Measurements from ENCODE around the gene NOX3.
"Not testable (repeated sequence)": the region's sequence is repeated elsewhere in the genome, so short reads cannot be mapped to it uniquely, and the experiment has no call there.

Gene NOX3

GRCh38 chr6:155454008-155454407 lies 1.6 kb downstream of the NOX3 start:
- Histone ChIP-seq H3K27me3 (ENCODE audit: insufficient read depth, poor library complexity, severe bottlenecking) (no peaks in the 10 kb centered on the region), H3K9me3 (ENCODE audit: severe bottlenecking) (no peaks in the 10 kb centered on the region), H3K4me3 (ENCODE audit: severe bottlenecking) (no peak overlapping the region), H3K4me1 (ENCODE audit: insufficient read depth, poor library complexity, severe bottlenecking) (no peaks in the 10 kb centered on the region), H3K36me3 (ENCODE audit: low read depth) (no peaks in the 10 kb centered on the region), H3K27ac (ENCODE audit: poor library complexity, severe bottlenecking) (no peak overlapping the region)
- no peak for DNase-seq (ENCODE audit: low spot score)
- no peak for TF ChIP-seq CTCF (IDR thresholded peaks at IDR 0.05; ENCODE audit: poor library complexity, severe bottlenecking)
- ATAC-seq (ENCODE audit: low read depth) = no peak

GRCh38 chr6:155452576-155452975 lies 3.1 kb downstream of the NOX3 start:
- no peak overlapping the region for H3K27ac ChIP-seq (ENCODE audit: poor library complexity, severe bottlenecking)
- ATAC-seq (ENCODE audit: low read depth) (no peak), DNase-seq (ENCODE audit: low spot score) (no peak)
- H3K4me3 ChIP-seq (ENCODE audit: severe bottlenecking) = no peak overlapping the region
- no peaks in the 10 kb centered on the region for H3K9me3 ChIP-seq (ENCODE audit: severe bottlenecking)
- no peak for TF ChIP-seq CTCF (IDR thresholded peaks at IDR 0.05; ENCODE audit: poor library complexity, severe bottlenecking)
- H3K27me3 ChIP-seq (ENCODE audit: insufficient read depth, poor library complexity, severe bottlenecking) = no peaks in the 10 kb centered on the region
- H3K36me3 ChIP-seq (ENCODE audit: low read depth) = no peaks in the 10 kb centered on the region
- no peaks in the 10 kb centered on the region for H3K4me1 ChIP-seq (ENCODE audit: insufficient read depth, poor library complexity, severe bottlenecking)

- H3K4me1 ChIP-seq (ENCODE audit: insufficient read depth, poor library complexity, severe bottlenecking); H3K4me3 ChIP-seq (ENCODE audit: severe bottlenecking); H3K27ac ChIP-seq (ENCODE audit: poor library complexity, severe bottlenecking); H3K36me3 ChIP-seq (ENCODE audit: low read depth); DNase-seq (ENCODE audit: low spot score); H3K9me3 ChIP-seq (ENCODE audit: severe bottlenecking); ATAC-seq (ENCODE audit: low read depth); H3K27me3 ChIP-seq (ENCODE audit: insufficient read depth, poor library complexity, severe bottlenecking): not testable (repeated sequence)
These were observed 4.1 kb downstream of the NOX3 start for GRCh38 chr6:155451530-155451929.

GRCh38 chr6:155450240-155450581 lies 5.4 kb downstream of the NOX3 start:
- Histone ChIP-seq H3K4me1 (ENCODE audit: insufficient read depth, poor library complexity, severe bottlenecking) (no peaks in the 10 kb centered on the region), H3K9me3 (ENCODE audit: severe bottlenecking) (no peaks in the 10 kb centered on the region), H3K27me3 (ENCODE audit: insufficient read depth, poor library complexity, severe bottlenecking) (no peaks in the 10 kb centered on the region), H3K4me3 (ENCODE audit: severe bottlenecking) (no peak overlapping the region), H3K27ac (ENCODE audit: poor library complexity, severe bottlenecking) (no peak overlapping the region), H3K36me3 (ENCODE audit: low read depth) (no peaks in the 10 kb centered on the region)
- ATAC-seq (ENCODE audit: low read depth) = no peak
- no peak for TF ChIP-seq CTCF (IDR thresholded peaks at IDR 0.05; ENCODE audit: poor library complexity, severe bottlenecking)
- DNase-seq (ENCODE audit: low spot score) = no peak

- no peak overlapping the region for H3K27ac ChIP-seq (ENCODE audit: poor library complexity, severe bottlenecking)
- ATAC-seq (ENCODE audit: low read depth) (no peak), DNase-seq (ENCODE audit: low spot score) (no peak)
These were observed 6.0 kb downstream of the NOX3 start for GRCh38 chr6:155449450-155450239.

More at GRCh38 chr6:155449450-155450239, 6.0 kb downstream of the NOX3 start:
- Histone ChIP-seq H3K4me3 (ENCODE audit: severe bottlenecking) (no peak overlapping the region), H3K4me1 (ENCODE audit: insufficient read depth, poor library complexity, severe bottlenecking) (no peaks in the 10 kb centered on the region), H3K9me3 (ENCODE audit: severe bottlenecking) (no peaks in the 10 kb centered on the region), H3K27me3 (ENCODE audit: insufficient read depth, poor library complexity, severe bottlenecking) (no peaks in the 10 kb centered on the region), H3K36me3 (ENCODE audit: low read depth) (no peaks in the 10 kb centered on the region)
- TF ChIP-seq CTCF (IDR thresholded peaks at IDR 0.05; ENCODE audit: poor library complexity, severe bottlenecking) = no peak
